GM13976 (cell line): ENCODE data around the gene MYADML2.

ENCODE experiments used
- DNase-seq: peaks from one replicate; pipeline ENCODE4 v3.0.0; 2012; ENCODE audit warnings: low spot score
- CTCF ChIP-seq: IDR thresholded peaks from 2 replicates; pipeline ENCODE4 v1.5.1; 2012; ENCODE audit warnings: borderline replicate concordance, mild to moderate bottlenecking; ENCODE audit not compliant: insufficient read depth; ENCODE audit errors: extremely low read depth, missing control alignments, control extremely low read depth
- in situ Hi-C: fragments of 300-500 bp; cut with MboI; formaldehyde crosslinking; loops from one replicate; pipeline ENCODE4 v1.12.0; 2022; ENCODE audit warnings: low sequenced_read_pairs, mixed read lengths, inconsistent platforms; ENCODE audit not compliant: unreplicated experiment

The MYADML2 gene

DNA sequence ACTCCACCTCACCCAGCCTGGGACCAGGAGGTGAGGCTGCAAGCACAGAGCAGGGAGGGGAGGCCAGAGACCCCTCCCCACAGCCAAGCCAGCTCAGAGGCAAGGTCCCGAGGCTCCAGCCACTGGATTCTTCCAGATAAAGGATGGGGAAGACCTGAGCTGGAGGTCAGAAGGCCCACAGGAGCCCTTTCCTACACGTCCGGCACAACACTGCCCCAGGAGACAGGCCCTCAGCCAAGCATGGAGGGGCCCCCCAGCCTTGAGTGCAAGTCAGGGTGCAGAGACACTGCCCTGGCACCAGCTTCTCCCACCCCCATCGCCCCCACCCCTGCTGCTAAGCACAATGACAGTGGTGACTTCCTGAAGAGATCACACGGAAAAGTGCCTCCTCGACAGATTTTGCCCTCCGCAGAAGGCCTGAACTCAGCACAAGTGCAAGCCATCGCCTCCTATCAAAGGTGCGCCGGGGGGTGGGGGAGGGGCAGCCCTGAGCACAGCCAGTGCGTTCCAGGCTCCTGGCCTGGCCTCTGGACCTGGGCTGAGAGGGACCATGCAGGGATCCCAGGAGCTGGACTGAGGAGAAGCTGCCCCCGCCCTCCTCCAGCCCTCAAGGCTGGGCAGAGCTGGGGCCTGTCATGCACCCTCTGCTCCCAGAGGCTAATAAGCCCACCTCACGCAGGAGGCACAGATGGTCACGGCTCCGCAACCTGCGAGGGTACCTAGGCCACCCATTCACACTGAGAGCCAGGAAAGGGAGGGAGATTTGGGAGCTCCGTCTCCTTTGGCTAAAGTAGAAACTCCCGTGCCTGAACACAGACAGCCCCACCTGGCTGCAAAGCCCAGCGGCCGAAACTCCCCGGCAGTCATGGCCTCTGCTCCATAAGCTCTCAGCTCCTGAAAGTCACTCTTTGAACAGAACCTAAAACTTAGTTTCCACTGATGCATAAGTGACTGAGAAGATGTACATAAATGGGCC, 22.2 kb downstream of the MYADML2 start:
- in situ Hi-C loops, result no loop called here
- TF ChIP-seq CTCF, result no peak
- no peak for DNase-seq

DNA sequence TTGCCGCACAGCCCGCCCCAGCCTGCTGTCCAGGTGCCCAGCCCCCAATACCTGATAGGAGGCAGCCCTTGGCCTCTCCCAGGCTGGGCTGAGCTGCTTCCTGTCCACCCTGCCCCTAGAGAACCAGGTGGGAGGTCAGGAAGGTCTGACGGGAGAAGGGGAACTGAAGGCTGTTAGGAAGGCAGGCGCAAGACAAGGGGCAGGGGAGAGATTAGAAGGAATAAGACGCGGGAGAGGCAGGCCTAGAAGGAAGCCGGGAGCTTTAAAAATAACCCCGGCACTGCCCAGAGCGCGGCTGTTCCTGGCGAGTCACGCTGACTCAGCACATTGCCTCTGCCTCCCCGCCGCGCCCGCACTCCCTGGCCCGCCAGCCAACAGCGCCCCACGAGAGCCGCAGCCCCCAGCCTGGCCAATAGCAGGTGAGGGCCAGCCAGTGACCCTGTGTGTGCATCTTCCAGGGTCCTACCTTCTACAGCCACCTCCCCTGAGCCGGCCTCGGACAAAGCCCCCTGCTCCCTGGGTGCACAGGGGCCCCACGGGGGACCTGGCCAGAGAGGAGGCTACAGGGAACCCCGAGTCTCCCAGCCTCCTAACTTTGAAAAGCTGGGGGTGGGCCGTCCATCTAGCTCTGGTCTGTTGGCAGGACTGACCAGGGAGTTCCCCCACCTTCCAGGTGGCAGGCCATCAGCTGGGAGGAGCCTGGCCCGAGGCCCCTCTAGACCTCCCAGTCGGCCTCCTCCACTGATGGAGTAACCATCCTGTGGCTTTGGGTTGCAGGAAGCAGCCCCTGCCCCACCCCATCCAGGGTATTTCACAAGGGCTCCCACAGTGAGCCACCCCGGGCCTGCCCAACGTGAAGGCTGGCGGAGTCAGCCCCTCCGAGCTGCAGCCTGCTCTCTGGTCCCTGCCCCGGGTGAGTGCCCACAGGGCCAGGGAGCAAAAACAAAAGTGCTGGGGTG, 23.5 kb downstream of the MYADML2 start:
- in situ Hi-C loops, result no loop called here
- DNase-seq, result no peak
- no peak for TF ChIP-seq CTCF

DNA sequence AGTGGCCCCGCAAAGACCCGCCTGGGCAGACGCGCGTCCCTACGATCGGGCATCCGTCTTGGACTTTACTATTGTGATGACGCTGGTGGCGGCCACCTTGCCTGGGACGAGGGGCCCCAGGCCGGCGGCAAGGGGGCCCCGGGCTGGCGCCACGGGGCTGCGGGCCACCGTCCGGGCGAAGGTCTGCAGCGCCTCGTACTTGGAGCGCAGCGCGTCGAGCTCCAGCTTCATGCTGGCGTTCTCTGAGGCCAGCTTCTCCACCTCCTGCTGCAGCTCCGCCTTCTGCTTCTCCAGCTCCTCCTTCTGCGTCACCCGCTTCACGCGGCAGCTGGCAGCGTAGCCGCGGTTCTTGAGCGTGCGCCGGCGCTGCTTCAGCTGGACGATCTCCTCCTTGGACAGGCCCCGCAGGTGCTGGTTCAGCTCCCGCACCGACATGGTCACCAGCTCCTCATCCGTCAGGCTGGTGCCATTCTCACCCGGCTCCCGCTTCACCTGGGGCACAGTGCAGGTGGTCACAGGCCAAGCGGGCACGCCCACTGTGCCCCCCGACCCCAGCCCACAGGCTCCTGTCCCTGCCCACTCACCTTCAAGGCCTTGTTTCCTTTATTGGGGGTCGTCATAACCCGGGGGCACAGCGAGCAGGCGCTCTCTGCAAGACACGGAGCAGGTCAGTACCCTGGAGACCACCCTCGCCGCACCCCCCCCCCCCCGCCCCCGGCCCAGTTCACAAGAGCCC, 24.3 kb downstream of the MYADML2 start:
- no peak for DNase-seq
- TF ChIP-seq CTCF, result no peak
- in situ Hi-C loops, result no loop called here

- in situ Hi-C loops, result no loop called here
- TF ChIP-seq CTCF, result no peak
These were observed 25.0 kb downstream of the MYADML2 start for GRCh38 chr17:81921996-81922565.

DNA sequence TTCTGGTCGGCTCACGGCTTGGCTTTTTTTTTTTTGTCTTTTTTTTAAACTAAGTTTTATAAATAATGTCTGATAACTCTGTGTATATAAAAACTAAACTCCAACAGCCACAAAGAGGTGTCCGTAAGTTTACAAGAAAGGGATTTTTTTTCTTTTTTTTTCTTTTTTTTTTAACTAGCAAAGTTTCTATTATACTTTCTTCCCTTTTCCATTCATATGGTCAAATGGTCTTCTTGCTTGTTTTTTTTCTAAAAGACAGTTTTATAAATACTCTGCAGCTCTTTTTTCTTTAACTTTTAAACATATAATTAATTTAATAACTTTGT, 25.5 kb downstream of the MYADML2 start:
- no peak for DNase-seq
- in situ Hi-C loops, result no loop called here
- TF ChIP-seq CTCF, result no peak

More at GRCh38 chr17:81921996-81922565, 25.0 kb downstream of the MYADML2 start:
- DNase-seq, result no peak
